GM23248 (cell line): ENCODE results near the gene FBXO9.

Experiments
- EZH2 ChIP-seq: fragments of 200-600 bp; sonication (generic); IDR thresholded peaks from 2 replicates; pipeline ENCODE4 v1.6.1; 2018; ENCODE audit warnings: antibody characterized with exemption, mild to moderate bottlenecking; ENCODE audit not compliant: insufficient read depth, poor library complexity, severe bottlenecking
- EZH2phosphoT487 ChIP-seq: fragments of 200-600 bp; sonication (generic); IDR thresholded peaks from 2 replicates; pipeline ENCODE4 v1.6.1; 2018; ENCODE audit warnings: antibody characterized with exemption, moderate library complexity, mild to moderate bottlenecking, low read depth; ENCODE audit not compliant: insufficient read depth

GRCh38 chr6:53065266-53066076, at the start of gene FBXO9:
- no peak for TF ChIP-seq EZH2
- TF ChIP-seq EZH2phosphoT487: no peak
